Right atrium auricular region (tissue), 2 donors: ENCODE measurements around the gene KTN1. TPM values are rescaled to one million over a fixed set of nuclear protein-coding genes. Genes with fewer than 3 reads are reported as not detected.

Experiments used
- DNase-seq: peaks from one replicate; pipeline ENCODE4 v3.0.0-alpha.2; 2019; ENCODE audit warnings: low spot score
- H3K27ac ChIP-seq, 2 donors: fragments of 200-600 bp; sonication (generic); 1 replicate in 1 of 2; 2 replicates in 1 of 2; pipeline ENCODE4 v1.5.1; 2016 to 2019
- H3K27me3 ChIP-seq, 2 donors: fragments of 200-600 bp; sonication (generic); one replicate each; pipeline versions ENCODE4 v1.5.1 to v1.6.0; 2017 to 2019
- H3K36me3 ChIP-seq: fragments of 200-600 bp; sonication (generic); one replicate; pipeline ENCODE4 v1.5.1; 2016
- H3K4me1 ChIP-seq, 2 donors: fragments of 200-600 bp; sonication (generic); one replicate each; pipeline versions ENCODE4 v1.5.1 to v1.6.0; 2017 to 2019
- H3K4me3 ChIP-seq, 2 donors: fragments of 200-600 bp; sonication (generic); 1 replicate in 1 of 2; 2 replicates in 1 of 2; pipeline ENCODE4 v1.5.1; 2017 to 2019; ENCODE audit warnings: mild to moderate bottlenecking in 1 of 2, moderate library complexity in 1 of 2
- H3K9me3 ChIP-seq, 2 donors: fragments of 200-600 bp; sonication (generic); one replicate each; pipeline ENCODE4 v1.5.1; 2019
- total RNA-seq, 2 donors: library from RNA; depleted of rRNA; stranded (reverse); fragments of >200 nt; gene quantifications; one replicate each; pipeline ENCODE4 v1.1.0, GENCODE V29; 2016
- TF ChIP-seq, protein P1 (sequence below), 2 donors: fragments of 200-600 bp; sonication (generic); IDR thresholded peaks; one replicate each; pipeline ENCODE4 v1.5.1; 2019; ENCODE audit warnings: antibody characterized with exemption in 2 of 2

Gene KTN1
- total RNA-seq, 2 donors from 2014 or later, result 128 to 209 TPM

DNA sequence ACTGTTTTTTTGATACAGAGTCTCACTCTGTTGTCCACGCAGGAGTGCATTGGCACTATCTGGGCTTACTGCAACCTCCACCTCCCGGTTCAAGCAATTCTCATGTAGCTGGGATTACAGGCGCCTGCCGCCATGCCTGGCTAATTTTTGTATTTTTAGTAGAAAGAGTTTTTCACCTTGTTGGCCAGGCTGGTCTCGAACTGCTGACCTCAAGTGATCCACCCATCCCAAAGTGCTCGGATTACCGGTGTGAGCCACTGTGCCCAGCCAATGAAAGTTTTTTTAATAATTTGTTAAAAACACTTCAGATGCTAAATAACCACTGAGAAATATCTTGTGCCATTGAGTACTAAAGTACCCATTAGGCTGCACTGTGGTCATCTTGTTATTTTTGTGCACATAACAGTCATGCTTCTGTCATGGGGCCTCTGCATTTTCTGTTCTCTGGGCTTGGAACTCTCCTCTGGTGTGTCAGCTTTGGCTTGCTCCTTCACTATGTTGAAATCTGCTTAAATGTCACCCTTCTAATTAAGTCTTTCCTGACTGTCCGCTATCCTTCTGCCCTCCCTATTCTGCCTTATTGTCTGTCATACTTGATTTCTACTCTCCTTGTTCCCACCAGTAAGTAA lies 105.1 kb downstream of the KTN1 start:
- no peak for DNase-seq
- H3K27me3 ChIP-seq, result no peaks in the 10 kb centered on the region
- H3K27ac ChIP-seq, result peak overlapping the region; percentile 12 to 52
- peaks cover 24% of the 10 kb centered on the region for H3K36me3 ChIP-seq
- no peaks in the 10 kb centered on the region for H3K9me3 ChIP-seq
- TF ChIP-seq, protein P1, sequence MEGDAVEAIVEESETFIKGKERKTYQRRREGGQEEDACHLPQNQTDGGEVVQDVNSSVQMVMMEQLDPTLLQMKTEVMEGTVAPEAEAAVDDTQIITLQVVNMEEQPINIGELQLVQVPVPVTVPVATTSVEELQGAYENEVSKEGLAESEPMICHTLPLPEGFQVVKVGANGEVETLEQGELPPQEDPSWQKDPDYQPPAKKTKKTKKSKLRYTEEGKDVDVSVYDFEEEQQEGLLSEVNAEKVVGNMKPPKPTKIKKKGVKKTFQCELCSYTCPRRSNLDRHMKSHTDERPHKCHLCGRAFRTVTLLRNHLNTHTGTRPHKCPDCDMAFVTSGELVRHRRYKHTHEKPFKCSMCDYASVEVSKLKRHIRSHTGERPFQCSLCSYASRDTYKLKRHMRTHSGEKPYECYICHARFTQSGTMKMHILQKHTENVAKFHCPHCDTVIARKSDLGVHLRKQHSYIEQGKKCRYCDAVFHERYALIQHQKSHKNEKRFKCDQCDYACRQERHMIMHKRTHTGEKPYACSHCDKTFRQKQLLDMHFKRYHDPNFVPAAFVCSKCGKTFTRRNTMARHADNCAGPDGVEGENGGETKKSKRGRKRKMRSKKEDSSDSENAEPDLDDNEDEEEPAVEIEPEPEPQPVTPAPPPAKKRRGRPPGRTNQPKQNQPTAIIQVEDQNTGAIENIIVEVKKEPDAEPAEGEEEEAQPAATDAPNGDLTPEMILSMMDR (IDR thresholded peaks at IDR 0.05), result no peak
- peaks cover 0 to 17% of the 10 kb centered on the region in 2 donors for H3K4me1 ChIP-seq
- no peak overlapping the region for H3K4me3 ChIP-seq

DNA sequence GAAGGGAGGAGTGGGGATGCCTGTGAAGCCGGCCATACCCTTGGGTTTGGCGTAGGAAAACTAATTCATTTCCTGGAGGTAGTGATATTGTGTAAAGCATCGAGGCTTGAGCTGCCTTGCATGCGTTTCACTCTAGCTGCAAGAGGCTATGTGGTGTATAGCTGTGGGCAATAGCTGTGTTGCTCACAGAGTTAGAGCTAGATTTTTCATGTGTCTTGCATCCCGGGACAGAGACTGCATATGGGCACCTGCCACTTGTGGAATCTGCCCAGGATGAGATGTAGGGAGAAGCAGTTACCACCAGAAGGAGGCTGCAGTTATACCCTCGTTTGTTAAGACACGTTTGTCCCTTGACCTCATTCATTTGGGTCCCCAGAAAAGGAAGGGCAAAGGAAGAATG lies 106.7 kb downstream of the KTN1 start:
- H3K27me3 ChIP-seq, result no peaks in the 10 kb centered on the region
- peaks cover 22% of the 10 kb centered on the region for H3K36me3 ChIP-seq
- H3K9me3 ChIP-seq, result no peaks in the 10 kb centered on the region
- peaks cover 0 to 5% of the 10 kb centered on the region in 2 donors for H3K4me1 ChIP-seq
- H3K4me3 ChIP-seq, result no peak overlapping the region
- no peak overlapping the region for H3K27ac ChIP-seq
- TF ChIP-seq, protein P1 (IDR thresholded peaks at IDR 0.05), result no peak
- DNase-seq, result no peak

DNA sequence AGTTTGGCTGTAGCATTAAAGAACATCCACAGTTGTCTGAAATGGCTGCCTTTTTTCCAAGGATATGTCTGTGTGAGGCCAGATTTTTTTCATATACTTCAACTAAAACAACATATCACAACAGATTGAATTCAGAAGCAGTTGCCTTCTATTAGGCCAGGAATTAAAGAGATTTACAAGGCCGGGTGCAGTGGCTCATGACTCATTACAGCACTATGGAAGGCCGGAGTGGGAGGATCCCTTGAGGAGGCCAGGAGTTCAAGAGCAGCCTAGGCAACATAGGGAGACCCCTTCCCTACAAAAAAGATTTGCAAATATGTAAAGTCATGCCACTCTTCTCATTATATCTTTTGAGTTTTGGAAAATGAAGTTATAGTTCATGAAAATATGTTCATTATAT lies 108.6 kb downstream of the KTN1 start:
- DNase-seq, result no peak
- peaks cover 15% of the 10 kb centered on the region for H3K36me3 ChIP-seq

DNA sequence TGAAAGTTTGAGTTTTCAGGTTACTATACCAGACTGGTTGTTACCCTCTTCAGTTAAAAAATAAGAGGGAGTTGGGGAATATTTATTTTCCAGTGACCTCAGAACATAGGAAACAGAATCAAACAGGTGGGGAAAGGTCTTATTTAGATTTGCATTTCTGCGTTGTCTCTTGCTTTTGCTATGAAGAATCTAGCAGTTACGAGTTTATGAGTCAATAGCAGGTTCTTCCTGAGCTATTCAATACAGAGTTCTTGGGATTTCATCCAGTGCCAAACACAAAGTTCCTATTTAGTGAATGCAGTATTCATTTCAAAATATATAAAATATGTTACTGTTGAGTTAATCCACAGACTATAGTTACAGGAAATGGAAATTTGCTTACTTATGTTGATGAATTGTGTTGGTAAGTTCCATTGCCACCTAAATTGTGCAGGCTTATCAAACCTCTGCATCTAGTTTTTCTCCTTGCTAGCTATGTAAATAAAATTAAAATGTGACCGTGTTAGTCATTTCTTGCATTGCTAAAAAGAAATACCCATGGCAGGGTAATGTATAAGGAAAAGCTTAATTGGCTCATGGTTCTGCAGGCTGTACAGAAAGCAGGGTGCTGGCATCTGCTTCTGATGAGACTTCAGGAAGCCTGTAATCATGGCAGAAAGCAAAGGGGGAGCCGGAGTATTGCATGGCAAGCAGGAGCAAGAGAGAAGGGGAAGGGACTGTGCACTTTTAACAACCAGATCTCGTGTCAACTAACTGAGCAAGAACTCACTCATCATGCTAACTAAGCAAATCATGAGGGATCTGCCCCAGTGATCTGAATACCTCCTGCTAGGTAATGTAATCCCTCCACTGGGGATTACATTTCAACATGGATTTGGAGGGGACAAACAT lies 110.2 kb downstream of the KTN1 start:
- no peaks in the 10 kb centered on the region for H3K4me1 ChIP-seq
- no peak for DNase-seq
- TF ChIP-seq, protein P1 (IDR thresholded peaks at IDR 0.05), result no peak
- no peaks in the 10 kb centered on the region for H3K9me3 ChIP-seq
- H3K36me3 ChIP-seq, result peaks cover 10% of the 10 kb centered on the region
- H3K27me3 ChIP-seq, result no peaks in the 10 kb centered on the region
- H3K4me3 ChIP-seq, result no peak overlapping the region
- H3K27ac ChIP-seq, result no peak overlapping the region

More for the DNA sequence above, 108.6 kb downstream of the KTN1 start:
- Histone ChIP-seq H3K9me3 (no peaks in the 10 kb centered on the region), H3K4me3 (no peak overlapping the region), H3K27me3 (no peaks in the 10 kb centered on the region), H3K27ac (no peak overlapping the region), H3K4me1 (peaks cover 0 to 5% of the 10 kb centered on the region in 2 donors)
- TF ChIP-seq, protein P1 (IDR thresholded peaks at IDR 0.05), result no peak

DNA sequence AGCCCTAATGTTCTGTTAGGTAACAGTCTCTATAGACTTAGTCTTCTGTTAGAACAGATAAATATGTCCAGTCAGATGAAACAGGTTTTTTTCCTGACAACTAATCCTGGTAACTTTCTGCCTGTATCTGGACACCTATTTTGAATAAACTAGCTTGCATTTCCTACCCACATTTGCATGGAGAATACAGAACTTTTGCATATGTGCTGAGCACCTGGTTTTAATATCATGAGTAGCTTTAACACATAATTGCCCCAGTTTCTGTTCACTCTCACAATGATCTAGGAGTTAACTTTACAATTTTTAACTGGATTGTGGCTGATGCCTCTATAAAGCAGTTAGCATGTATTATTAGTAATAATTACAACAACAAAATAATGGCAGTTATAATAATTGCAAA lies 111.7 kb downstream of the KTN1 start:
- no peak for DNase-seq
- TF ChIP-seq, protein P1 (IDR thresholded peaks at IDR 0.05), result no peak

More for the DNA sequence above, 111.7 kb downstream of the KTN1 start:
- Histone ChIP-seq H3K4me3 (no peak overlapping the region), H3K9me3 (no peaks in the 10 kb centered on the region), H3K27me3 (no peaks in the 10 kb centered on the region), H3K4me1 (no peaks in the 10 kb centered on the region), H3K36me3 (no peaks in the 10 kb centered on the region), H3K27ac (no peak overlapping the region)
